Breast epithelium (tissue), 4 donors: Measurements from ENCODE around the gene ZNF444. TPM values are rescaled to one million over a fixed set of nuclear protein-coding genes. Genes with fewer than 3 reads are reported as not detected.
"Not testable (repeated sequence)": the region's sequence is repeated elsewhere in the genome, so short reads cannot be mapped to it uniquely, and the experiment has no call there.

ENCODE experiments used
- DNase-seq, 2 donors: peaks; one replicate each; pipeline ENCODE4 v3.0.0-alpha.2; 2019; ENCODE audit warnings: low spot score in 2 of 2
- H3K27ac ChIP-seq, 2 donors: fragments of 200-600 bp; sonication (generic) in 1 of 2; one replicate each; pipeline ENCODE4 v1.5.1; 2016 to 2019; ENCODE audit warnings: mild to moderate bottlenecking in 1 of 2
- H3K27me3 ChIP-seq, 2 donors: fragments of 200-600 bp; sonication (generic) in 1 of 2; one replicate each; pipeline versions ENCODE4 v1.5.1 to v1.6.0; 2017 to 2019; ENCODE audit warnings: control low read depth in 1 of 2, mild to moderate bottlenecking in 1 of 2
- H3K36me3 ChIP-seq: fragments of 200-600 bp; one replicate; pipeline ENCODE4 v1.5.1; 2019
- H3K4me1 ChIP-seq, 2 donors: fragments of 200-600 bp; sonication (generic); one replicate each; pipeline ENCODE4 v1.5.1; 2016 to 2019; ENCODE audit warnings: control low read depth in 1 of 2
- H3K4me3 ChIP-seq, 3 donors: fragments of 200-600 bp; sonication (generic); 1 replicate in 2 of 3; 2 replicates in 1 of 3; pipeline ENCODE4 v1.5.1; 2016 to 2019; ENCODE audit warnings: mild to moderate bottlenecking in 3 of 3, moderate library complexity in 2 of 3
- H3K9me3 ChIP-seq, 2 donors: fragments of 200-600 bp; sonication (generic) in 1 of 2; one replicate each; pipeline ENCODE4 v1.5.1; 2016 to 2019; ENCODE audit warnings: control low read depth in 1 of 2
- POLR2A ChIP-seq: fragments of 450-650 bp; IDR thresholded peaks from one replicate; pipeline ENCODE4 v1.6.1; 2016; ENCODE audit warnings: antibody characterized with exemption, mild to moderate bottlenecking, moderate library complexity
- POLR2AphosphoS5 ChIP-seq, 3 donors: sonication (generic); formaldehyde crosslinking; IDR thresholded peaks; one replicate each; pipeline ENCODE4 v1.6.1; 2017; ENCODE audit warnings: antibody characterized with exemption in 3 of 3
- intact Hi-C: fragments of 100-400 bp; cut with DNase I; formaldehyde crosslinking; loops from one replicate; pipeline ENCODE4 v1.15.1; 2023; ENCODE audit warnings: low total_unique reads
- total RNA-seq, 3 donors: library from RNA; depleted of rRNA; stranded (reverse); fragments of >200 nt; gene quantifications; one replicate each; pipeline ENCODE4 v1.1.0, GENCODE V29; 2016
- TF ChIP-seq, protein P1 (sequence below), 3 donors: fragments of 450-650 bp; IDR thresholded peaks; one replicate each; pipeline ENCODE4 v1.5.1; 2016 to 2017; ENCODE audit warnings: antibody characterized with exemption in 3 of 3, mild to moderate bottlenecking in 3 of 3, moderate library complexity in 3 of 3

ZNF444 gene
- total RNA-seq, 3 donors from 2014 or later: 13.9 to 38.5 (median 33.1) TPM

DNA sequence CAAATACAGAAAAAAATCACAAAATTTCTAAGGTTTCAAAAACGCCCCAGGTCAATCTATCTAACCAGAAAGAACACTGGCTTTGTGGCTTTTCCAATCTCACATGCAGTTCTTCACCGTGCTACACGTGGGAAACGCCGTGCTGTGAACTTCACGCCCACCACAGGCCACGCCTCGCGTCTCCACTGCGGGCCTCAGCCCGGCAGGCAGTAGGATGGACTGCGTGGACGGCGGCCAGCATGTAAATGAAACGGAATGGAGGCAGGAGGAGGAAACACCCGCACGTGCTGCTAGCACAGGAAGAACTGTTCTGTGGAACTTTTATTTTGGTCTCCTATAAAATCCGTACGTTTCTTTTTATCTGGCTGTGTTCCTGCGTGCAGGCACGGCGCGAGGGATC lies 43.8 kb upstream of the ZNF444 start:
- Histone ChIP-seq H3K4me1 (no peaks in the 10 kb centered on the region), H3K9me3 (no peaks in the 10 kb centered on the region), H3K27ac (no peak overlapping the region), H3K36me3 (no peaks in the 10 kb centered on the region), H3K27me3 (no peaks in the 10 kb centered on the region), H3K4me3 (no peak overlapping the region)
- intact Hi-C loops: no loop called here
- no peak for DNase-seq
- TF ChIP-seq POLR2A (no peak), POLR2AphosphoS5 (IDR thresholded peaks at IDR 0.05) (no peak)
- TF ChIP-seq, protein P1, sequence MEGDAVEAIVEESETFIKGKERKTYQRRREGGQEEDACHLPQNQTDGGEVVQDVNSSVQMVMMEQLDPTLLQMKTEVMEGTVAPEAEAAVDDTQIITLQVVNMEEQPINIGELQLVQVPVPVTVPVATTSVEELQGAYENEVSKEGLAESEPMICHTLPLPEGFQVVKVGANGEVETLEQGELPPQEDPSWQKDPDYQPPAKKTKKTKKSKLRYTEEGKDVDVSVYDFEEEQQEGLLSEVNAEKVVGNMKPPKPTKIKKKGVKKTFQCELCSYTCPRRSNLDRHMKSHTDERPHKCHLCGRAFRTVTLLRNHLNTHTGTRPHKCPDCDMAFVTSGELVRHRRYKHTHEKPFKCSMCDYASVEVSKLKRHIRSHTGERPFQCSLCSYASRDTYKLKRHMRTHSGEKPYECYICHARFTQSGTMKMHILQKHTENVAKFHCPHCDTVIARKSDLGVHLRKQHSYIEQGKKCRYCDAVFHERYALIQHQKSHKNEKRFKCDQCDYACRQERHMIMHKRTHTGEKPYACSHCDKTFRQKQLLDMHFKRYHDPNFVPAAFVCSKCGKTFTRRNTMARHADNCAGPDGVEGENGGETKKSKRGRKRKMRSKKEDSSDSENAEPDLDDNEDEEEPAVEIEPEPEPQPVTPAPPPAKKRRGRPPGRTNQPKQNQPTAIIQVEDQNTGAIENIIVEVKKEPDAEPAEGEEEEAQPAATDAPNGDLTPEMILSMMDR (IDR thresholded peaks at IDR 0.05): no peak

DNA sequence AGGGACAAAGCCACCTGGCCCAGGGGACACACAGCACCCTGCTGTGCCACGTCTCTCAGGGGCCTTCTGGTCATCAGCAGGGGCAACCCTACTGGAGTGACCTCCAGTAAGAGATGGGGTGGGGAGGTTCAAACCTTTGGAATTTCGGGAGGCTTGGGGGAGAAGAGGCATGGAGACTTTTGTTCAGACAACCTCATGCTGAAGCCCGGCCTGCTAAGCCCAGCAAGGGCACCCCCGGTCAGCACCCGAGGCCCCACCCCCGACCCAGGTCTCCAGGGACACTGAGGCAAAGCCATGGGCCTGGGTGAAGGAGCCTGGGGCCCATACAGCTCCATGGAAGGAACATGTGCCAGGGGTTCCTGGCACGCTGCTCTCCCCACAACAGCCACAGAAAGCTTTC lies 43.3 kb upstream of the ZNF444 start:
- TF ChIP-seq POLR2AphosphoS5 (IDR thresholded peaks at IDR 0.05) (no peak), POLR2A (no peak)
- TF ChIP-seq, protein P1 (IDR thresholded peaks at IDR 0.05): no peak
- no peaks in the 10 kb centered on the region for H3K27me3 ChIP-seq
- DNase-seq: no peak
- no peaks in the 10 kb centered on the region for H3K36me3 ChIP-seq
- no peaks in the 10 kb centered on the region for H3K9me3 ChIP-seq
- intact Hi-C loops: no loop called here
- no peak overlapping the region for H3K27ac ChIP-seq
- H3K4me3 ChIP-seq: no peak overlapping the region
- H3K4me1 ChIP-seq: no peaks in the 10 kb centered on the region

DNA sequence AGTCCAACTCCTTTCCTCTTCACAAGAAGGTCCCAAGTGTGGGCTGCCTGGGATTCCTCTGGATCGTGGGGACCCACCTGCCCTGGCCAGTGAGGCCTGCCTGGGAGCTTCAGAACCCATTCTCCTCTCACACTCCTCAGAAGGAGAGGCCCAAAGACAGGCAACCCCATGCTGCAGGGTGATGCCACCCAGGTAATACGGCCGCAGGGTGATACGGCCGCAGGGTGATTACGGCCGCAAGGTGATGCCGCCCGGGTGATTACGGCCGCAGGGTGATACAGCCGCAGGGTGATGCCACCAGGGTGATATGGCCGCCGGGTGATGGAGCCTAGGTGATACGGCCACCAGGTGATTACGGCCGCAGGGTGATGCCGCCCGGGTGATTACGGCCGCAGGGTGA lies 42.9 kb upstream of the ZNF444 start:
- H3K4me1 ChIP-seq, H3K9me3 ChIP-seq, intact Hi-C loops, H3K36me3 ChIP-seq, H3K27me3 ChIP-seq, H3K4me3 ChIP-seq, H3K27ac ChIP-seq, DNase-seq: not testable (repeated sequence)

DNA sequence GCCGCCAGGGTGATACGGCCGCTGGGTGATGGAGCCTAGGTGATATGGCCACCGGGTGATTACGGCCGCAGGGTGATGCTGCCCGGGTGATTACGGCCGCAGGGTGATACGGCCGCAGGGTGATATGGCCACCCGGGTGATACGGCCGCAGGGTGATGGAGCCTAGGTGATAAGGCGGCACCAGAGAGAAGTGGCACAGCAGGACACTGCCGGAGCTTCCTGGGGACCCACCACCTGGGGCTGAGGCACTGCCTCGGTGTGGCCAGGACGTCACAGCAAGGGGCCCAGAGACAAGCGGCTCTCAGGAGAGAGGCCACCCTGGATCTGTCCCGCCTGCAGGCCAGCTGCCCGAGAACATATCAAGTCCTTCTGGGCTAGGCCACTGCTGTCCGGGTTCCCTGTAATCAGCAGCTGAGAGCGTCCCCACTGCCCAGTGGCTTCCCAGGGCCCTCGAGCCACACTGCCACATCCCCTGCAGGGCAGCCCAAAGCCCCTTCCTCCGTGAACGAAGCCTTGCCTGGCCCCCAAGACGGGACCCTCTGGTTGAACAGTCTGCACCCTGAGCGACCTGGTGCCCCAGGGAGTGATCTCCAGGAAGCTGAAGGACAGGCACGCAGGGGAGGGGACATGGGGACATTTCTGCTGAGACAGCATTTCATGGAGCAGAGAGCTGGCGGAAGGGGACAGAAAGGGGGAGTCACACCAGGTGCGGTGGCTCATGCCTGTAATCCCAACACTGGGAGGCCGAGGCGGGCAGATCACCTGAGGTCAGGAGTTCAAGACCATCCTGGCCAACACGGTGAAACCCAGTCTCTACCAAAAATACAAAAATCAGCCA lies 42.1 kb upstream of the ZNF444 start:
- intact Hi-C loops: no loop called here
- Histone ChIP-seq H3K4me3 (no peak overlapping the region), H3K9me3 (no peaks in the 10 kb centered on the region), H3K4me1 (no peaks in the 10 kb centered on the region), H3K27ac (no peak overlapping the region), H3K36me3 (no peaks in the 10 kb centered on the region), H3K27me3 (no peaks in the 10 kb centered on the region)
- no peak for DNase-seq
- no peak for TF ChIP-seq POLR2AphosphoS5 (IDR thresholded peaks at IDR 0.05)
- no peak for TF ChIP-seq POLR2A
- TF ChIP-seq, protein P1 (IDR thresholded peaks at IDR 0.05): no peak

DNA sequence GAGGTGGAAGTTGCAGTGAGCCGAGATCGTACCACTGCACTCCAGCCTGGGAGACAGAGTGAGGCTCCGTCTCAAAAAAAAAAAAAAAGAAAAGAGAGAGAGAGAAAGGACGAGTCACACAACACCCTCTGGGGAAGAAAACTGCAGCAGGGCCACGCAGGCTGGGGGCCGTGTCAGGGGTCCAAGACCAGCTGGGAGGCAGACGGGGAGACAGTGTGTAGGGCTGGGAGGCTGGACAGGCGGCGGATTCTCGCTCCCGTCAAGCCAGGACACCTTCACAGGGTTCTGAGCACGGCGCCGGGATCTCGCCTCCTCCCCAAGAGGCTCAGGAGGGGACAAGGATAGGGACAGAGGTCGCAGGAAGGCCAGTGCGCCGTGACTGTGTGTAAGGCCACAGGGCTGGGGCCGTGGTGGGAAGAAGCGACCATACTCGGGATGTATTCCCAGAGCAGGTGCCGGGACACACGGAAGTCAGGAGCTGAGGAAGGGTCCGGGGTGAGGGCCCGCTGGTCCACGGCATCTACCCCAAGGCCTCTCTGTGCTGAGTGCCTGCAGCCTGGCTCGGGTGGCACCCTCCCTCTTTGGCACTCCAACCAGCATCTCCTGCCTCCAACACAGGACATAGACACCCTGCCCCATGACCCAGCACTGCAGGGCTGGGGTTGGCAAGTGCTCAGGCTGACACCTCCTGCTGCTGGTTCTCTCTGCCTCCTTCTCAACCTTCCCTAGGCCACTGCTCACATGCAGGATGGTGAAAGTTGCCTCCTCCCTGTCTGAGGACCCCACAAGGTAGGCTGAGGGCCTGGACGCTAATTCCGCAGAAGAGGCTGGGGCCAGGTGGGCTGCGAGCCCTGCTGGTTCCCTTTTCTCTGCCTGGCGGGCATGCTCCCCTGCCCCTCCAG lies 41.2 kb upstream of the ZNF444 start:
- no peaks in the 10 kb centered on the region for H3K9me3 ChIP-seq
- DNase-seq: no peak
- intact Hi-C loops: no loop called here
- TF ChIP-seq POLR2A (no peak), POLR2AphosphoS5 (IDR thresholded peaks at IDR 0.05) (no peak)
- TF ChIP-seq, protein P1 (IDR thresholded peaks at IDR 0.05): no peak
- no peaks in the 10 kb centered on the region for H3K36me3 ChIP-seq
- no peaks in the 10 kb centered on the region for H3K27me3 ChIP-seq
- no peak overlapping the region for H3K4me3 ChIP-seq
- no peak overlapping the region for H3K27ac ChIP-seq
- H3K4me1 ChIP-seq: no peaks in the 10 kb centered on the region
